ENCODE measurements around the gene RREB1. TPM values are rescaled to one million over a fixed set of nuclear protein-coding genes. Genes with fewer than 3 reads are reported as not detected.

The RREB1 gene
- total RNA-seq, 2 donors from 2014 or later = 34.7 to 48.1 TPM

DNA sequence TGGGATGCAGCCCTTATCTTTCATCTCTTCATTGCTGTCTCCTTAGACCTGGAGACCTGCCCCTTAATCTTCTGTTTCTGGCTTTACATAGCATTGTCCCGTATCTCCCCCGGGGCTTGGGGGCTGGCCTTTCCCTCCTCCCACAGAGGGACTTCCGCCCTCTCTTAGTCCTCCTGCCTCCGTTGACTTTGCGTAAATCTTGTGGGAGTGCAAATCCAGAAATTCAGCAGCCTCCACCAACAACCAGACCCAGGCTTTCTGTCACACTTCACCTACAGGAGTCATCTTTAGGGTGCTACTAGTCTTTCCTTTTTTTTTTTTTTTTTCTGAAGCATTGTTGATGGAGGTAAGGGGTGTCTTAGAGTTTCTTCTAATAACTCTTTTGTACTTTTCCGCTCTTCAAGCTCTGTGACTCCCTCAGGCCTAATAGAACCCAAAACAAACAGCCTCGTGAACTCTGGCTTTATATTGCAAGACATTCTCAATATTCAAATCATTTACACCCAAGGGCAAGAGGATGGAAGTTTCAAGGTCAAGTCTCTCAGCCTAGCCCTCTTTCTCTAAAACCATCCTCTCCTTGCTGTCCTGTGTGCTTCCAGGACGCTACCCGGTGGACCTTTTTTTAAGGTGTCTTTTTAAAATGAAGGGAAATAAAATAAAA, 66.2 kb downstream of the RREB1 start:
- ATAC-seq (no peak), DNase-seq (no peak)
- H3K4me1 Mint-ChIP-seq = peaks cover 16% of the 10 kb centered on the region
- no peaks in the 10 kb centered on the region for H3K36me3 Mint-ChIP-seq (ENCODE audit: low read depth)
- no peaks in the 10 kb centered on the region for H3K9me3 ChIP-seq (ENCODE audit: control insufficient read depth, low read length, poor library complexity, severe bottlenecking)
- H3K4me3 Mint-ChIP-seq = no peak overlapping the region
- H3K27me3 Mint-ChIP-seq = no peaks in the 10 kb centered on the region
- no peak overlapping the region for H3K27ac Mint-ChIP-seq

DNA sequence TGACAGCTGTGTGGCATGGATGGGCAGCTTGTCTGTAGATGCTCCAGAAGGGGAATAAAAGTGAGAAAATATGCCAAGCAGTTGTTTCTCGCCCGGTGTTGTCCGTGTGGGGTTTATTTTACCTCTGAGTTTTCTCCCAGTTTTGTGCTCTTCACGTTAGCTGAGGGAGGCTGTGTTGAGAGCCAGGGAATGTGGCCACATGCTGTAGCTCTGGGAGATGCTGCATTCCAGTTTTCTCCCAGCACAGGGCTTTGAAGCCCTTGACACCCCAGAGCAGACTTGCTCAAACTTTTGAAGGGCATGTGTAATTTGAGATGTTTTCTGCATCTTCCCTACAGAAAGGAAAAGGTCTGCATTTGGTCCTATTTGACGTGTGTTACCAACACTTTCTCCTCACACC, 67.7 kb downstream of the RREB1 start:
- Mint-ChIP-seq H3K36me3 (ENCODE audit: low read depth) (no peaks in the 10 kb centered on the region), H3K4me1 (peaks cover 10% of the 10 kb centered on the region), H3K4me3 (no peak overlapping the region), H3K27ac (peak overlapping the region; percentile 76), H3K27me3 (no peaks in the 10 kb centered on the region)
- no peaks in the 10 kb centered on the region for H3K9me3 ChIP-seq (ENCODE audit: control insufficient read depth, low read length, poor library complexity, severe bottlenecking)
- ATAC-seq (no peak), DNase-seq (no peak)

DNA sequence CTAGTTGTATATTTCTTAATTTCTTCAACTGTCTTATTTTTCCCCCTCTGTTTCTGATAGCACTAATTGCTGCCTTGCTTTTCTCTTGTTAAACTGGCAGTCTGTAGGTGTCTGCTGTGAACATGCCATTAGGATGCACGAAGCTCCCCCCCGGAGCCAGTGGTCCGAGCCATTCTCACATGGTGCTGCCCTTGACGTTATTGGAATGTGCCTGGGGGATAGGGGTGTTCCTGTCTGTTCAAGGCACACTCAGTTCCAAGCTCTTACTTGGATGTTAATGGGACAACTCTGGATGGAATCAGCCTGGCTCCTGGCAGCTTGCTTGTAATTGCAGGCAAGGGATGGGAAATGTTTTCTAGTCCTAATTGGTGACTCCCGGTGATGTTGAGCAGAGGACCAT, 68.4 kb downstream of the RREB1 start:
- Mint-ChIP-seq H3K36me3 (ENCODE audit: low read depth) (peaks cover 5% of the 10 kb centered on the region), H3K4me3 (no peak overlapping the region), H3K4me1 (peaks cover 6% of the 10 kb centered on the region), H3K27ac (peak overlapping the region; percentile 76), H3K27me3 (no peaks in the 10 kb centered on the region)
- no peaks in the 10 kb centered on the region for H3K9me3 ChIP-seq (ENCODE audit: control insufficient read depth, low read length, poor library complexity, severe bottlenecking)
- ATAC-seq (no peak), DNase-seq (no peak)

DNA sequence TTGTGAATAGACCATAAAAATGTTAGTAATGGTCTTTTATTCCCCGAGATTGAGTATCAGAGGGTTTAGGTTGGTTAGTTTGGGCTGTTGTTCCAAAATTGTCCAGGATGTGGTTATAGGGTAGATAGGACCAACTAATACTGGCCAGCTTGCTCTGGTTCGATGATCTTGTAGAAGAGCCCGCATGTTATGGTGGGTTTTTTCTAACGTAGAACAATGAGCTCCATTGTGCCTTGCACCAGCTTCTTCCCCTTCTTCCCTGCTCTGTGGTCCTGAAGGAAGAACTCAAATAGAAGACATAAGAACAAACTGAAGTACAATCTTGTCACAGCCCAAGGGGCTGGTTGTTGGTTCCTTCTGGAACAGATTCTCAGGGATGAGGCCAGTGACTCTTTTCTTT, 70.5 kb downstream of the RREB1 start:
- Mint-ChIP-seq H3K27ac (no peak overlapping the region), H3K4me1 (peaks cover 5% of the 10 kb centered on the region), H3K36me3 (ENCODE audit: low read depth) (peaks cover 8% of the 10 kb centered on the region), H3K4me3 (no peak overlapping the region), H3K27me3 (no peaks in the 10 kb centered on the region)
- no peaks in the 10 kb centered on the region for H3K9me3 ChIP-seq (ENCODE audit: control insufficient read depth, low read length, poor library complexity, severe bottlenecking)
- DNase-seq (no peak), ATAC-seq (no peak)

DNA sequence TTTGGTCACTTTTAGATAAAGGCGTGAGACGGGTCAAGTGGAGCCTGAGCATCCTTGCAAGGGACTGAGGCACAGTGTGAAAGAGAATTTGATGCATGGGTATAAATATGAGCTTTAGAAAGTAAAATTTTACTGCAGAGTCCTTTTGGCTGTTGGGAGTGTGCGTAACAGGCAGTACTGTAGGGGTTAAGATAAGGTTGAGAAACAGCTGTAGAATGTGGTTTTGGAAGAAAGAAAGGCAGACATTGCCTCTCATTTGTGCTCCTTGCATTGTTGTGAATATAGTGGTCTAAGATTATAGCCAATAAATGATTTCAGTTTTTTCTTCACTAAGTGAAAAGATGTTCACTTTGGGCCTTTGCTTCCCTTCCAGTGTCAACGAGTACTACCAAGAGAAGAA, 73.0 kb downstream of the RREB1 start:
- DNase-seq = no peak
- peaks cover 8% of the 10 kb centered on the region for H3K36me3 Mint-ChIP-seq (ENCODE audit: low read depth)
- peaks cover 5% of the 10 kb centered on the region for H3K4me1 Mint-ChIP-seq
- H3K27me3 Mint-ChIP-seq = no peaks in the 10 kb centered on the region
- H3K9me3 ChIP-seq (ENCODE audit: control insufficient read depth, low read length, poor library complexity, severe bottlenecking) = no peaks in the 10 kb centered on the region
- no peak for ATAC-seq
- no peak overlapping the region for H3K27ac Mint-ChIP-seq
- H3K4me3 Mint-ChIP-seq = no peak overlapping the region

DNA sequence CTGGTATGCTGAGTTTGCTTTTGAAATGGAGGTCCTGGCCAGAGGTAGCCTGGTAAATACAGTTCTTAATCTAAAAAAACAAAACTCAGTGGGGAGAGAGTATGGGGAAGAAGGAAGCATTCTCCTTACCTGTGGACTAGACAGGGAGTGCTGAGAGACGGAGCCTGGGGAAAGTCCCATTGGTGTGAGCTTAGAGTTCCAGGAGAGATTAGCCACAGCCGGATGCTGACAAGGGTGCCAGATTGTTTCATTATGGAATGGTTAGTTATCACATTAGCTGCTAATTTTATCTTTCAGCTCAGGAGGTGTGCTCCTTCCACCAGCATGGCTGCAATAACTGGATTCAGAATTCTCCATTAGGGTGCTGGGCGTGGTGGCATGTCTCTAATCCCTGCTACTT, 75.9 kb downstream of the RREB1 start:
- H3K27ac Mint-ChIP-seq = peak overlapping the region; percentile 34
- H3K36me3 Mint-ChIP-seq (ENCODE audit: low read depth) = peaks cover 8% of the 10 kb centered on the region
- no peak for DNase-seq
- no peak overlapping the region for H3K4me3 Mint-ChIP-seq
- no peaks in the 10 kb centered on the region for H3K27me3 Mint-ChIP-seq
- H3K9me3 ChIP-seq (ENCODE audit: control insufficient read depth, low read length, poor library complexity, severe bottlenecking) = no peaks in the 10 kb centered on the region
- ATAC-seq = no peak
- peaks cover 6% of the 10 kb centered on the region for H3K4me1 Mint-ChIP-seq

DNA sequence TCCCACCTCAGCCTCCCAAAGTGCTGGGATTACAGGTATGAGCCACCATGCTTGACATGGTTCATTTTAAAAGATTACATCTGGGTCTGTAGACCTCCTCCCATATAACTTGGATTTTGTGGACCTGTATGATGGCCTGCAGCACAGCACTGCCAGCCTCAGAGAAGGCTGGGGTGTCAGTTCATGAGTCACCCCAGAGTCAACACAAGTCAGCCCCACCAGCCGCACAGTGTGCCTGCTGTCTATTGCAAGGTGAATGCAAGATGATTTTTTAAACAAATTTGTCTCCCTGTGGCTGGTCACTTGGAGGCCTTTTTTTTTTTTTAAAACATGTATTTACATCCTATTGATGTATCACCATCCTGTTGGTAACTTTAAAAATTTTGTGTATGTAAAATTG, 76.7 kb downstream of the RREB1 start:
- ATAC-seq = no peak
- Mint-ChIP-seq H3K4me1 (peaks cover 6% of the 10 kb centered on the region), H3K27ac (no peak overlapping the region), H3K4me3 (no peak overlapping the region), H3K27me3 (no peaks in the 10 kb centered on the region), H3K36me3 (ENCODE audit: low read depth) (peaks cover 8% of the 10 kb centered on the region)
- DNase-seq = no peak
- no peaks in the 10 kb centered on the region for H3K9me3 ChIP-seq (ENCODE audit: control insufficient read depth, low read length, poor library complexity, severe bottlenecking)

DNA sequence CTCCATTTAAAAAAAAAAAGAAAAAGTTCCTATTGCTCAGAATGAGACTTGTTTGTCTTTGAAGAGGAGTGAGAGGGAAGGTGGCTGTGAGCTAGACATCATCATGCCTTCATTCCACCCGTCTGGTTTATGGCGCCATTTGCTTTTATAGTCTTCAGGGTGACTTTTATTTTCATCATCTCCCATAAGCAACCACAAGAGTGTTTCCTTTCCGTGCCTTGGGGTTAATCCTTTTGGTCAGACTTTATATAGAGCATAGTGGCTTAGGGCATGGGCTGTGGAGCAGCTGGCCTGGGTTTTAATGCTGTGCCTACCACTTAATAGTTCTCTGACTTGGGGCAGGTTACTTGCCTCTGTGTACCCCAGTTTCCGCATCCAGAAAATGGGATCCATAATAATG, 77.8 kb downstream of the RREB1 start:
- H3K27me3 Mint-ChIP-seq = no peaks in the 10 kb centered on the region
- no peak for DNase-seq
- peaks cover 8% of the 10 kb centered on the region for H3K36me3 Mint-ChIP-seq (ENCODE audit: low read depth)
- H3K4me3 Mint-ChIP-seq = no peak overlapping the region
- H3K27ac Mint-ChIP-seq = no peak overlapping the region
- no peaks in the 10 kb centered on the region for H3K9me3 ChIP-seq (ENCODE audit: control insufficient read depth, low read length, poor library complexity, severe bottlenecking)
- ATAC-seq = no peak
- peaks cover 6% of the 10 kb centered on the region for H3K4me1 Mint-ChIP-seq

DNA sequence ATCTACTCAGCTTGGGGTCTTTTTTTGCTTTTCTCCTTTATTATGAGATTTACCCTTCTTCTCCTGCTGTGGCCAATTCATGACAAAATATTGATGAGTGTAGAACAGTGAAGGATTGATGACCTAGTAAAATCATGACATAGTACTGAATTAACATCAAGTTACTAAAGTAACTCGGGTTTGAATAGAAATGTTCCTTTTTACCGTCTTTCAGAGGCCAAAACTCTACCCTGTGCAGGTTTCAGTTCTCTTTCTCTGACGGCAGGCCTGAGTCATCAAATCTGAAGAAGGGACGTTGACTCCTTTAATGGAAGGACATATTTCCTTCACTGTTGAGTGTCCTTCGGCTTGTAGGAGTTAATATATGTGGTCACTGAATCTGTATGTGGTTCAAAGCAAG, 80.7 kb downstream of the RREB1 start:
- no peaks in the 10 kb centered on the region for H3K9me3 ChIP-seq (ENCODE audit: control insufficient read depth, low read length, poor library complexity, severe bottlenecking)
- ATAC-seq (peak; percentile 51), DNase-seq (no peak)
- Mint-ChIP-seq H3K27ac (no peak overlapping the region), H3K27me3 (no peaks in the 10 kb centered on the region), H3K36me3 (ENCODE audit: low read depth) (no peaks in the 10 kb centered on the region), H3K4me1 (peaks cover 5% of the 10 kb centered on the region), H3K4me3 (no peak overlapping the region)

DNA sequence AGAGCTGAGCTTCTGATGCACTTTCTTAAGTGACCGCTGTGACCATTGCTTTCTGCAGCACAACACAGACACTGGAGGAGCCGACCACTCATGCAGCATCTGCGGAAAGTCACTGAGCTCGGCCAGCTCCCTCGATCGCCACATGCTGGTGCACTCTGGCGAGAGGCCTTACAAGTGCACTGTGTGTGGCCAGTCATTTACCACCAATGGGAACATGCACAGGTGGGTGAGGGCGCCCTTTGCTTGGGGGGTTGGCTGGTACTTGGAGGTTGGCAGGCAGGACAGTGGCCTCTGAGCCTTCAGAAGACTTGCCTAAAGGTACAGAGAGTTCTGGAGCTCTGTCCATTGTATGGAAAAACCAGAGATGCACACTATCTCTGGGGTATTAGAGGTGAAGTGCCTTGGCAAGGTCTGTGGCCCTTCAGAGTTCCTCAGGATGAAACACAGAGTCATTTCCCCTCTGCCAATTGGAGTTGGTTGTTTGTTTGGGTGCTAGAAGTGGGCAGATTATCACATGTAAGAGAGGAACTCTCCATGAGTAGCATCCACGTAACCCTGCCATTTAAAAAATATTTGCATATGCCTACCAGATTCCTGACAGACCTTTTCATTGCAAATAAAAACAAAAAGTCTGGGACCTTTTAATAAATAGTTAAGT, 81.5 kb downstream of the RREB1 start:
- DNase-seq (no peak), ATAC-seq (no peak)
- Mint-ChIP-seq H3K4me3 (no peak overlapping the region), H3K27ac (no peak overlapping the region), H3K36me3 (ENCODE audit: low read depth) (no peaks in the 10 kb centered on the region), H3K4me1 (peaks cover 5% of the 10 kb centered on the region), H3K27me3 (no peaks in the 10 kb centered on the region)
- no peaks in the 10 kb centered on the region for H3K9me3 ChIP-seq (ENCODE audit: control insufficient read depth, low read length, poor library complexity, severe bottlenecking)

DNA sequence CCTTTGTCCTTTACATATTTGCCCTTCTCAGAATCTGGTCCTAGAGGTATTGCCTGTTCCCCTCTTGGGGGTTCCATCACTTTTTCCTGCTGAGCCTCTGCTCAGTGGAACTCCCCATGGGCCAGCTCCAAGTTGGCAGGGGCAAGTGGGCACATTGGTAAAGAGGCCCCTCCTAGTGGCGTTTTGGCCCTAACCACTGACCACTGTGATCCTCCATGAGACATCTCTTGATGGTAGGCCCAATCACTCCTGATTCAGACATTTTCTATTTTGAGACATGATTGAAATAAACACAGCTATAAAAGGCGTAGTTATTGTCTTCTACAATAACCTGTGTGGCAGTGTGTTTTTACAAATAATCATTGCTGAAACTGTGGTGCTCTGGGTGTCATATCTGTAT, 83.0 kb downstream of the RREB1 start:
- Mint-ChIP-seq H3K36me3 (ENCODE audit: low read depth) (peaks cover 1% of the 10 kb centered on the region), H3K4me3 (no peak overlapping the region), H3K4me1 (peaks cover 7% of the 10 kb centered on the region), H3K27me3 (no peaks in the 10 kb centered on the region), H3K27ac (no peak overlapping the region)
- DNase-seq (no peak), ATAC-seq (no peak)
- H3K9me3 ChIP-seq (ENCODE audit: control insufficient read depth, low read length, poor library complexity, severe bottlenecking) = no peaks in the 10 kb centered on the region

DNA sequence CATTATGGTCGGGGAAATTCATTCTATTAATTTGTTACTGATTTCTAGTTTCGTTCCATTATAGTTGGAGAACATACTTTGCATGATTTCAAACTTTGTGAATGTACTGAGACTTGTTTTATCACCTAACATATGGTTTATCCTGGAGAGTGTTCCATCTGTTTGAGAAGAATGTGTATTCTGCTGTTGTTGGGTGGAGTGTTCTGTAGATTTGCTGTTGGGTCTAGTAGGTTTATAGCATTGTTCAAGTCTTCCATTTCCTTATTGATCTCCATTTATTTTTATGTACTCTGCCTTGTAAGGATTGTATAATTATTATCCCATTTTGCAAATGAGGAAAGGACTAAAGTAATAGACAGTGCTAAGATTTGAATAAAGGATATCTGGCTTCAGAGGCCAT, 85.4 kb downstream of the RREB1 start:
- no peak for ATAC-seq
- Mint-ChIP-seq H3K27ac (peak overlapping the region; percentile 67), H3K4me3 (no peak overlapping the region), H3K27me3 (no peaks in the 10 kb centered on the region), H3K36me3 (ENCODE audit: low read depth) (peaks cover 5% of the 10 kb centered on the region), H3K4me1 (peaks cover 11% of the 10 kb centered on the region)
- no peak for DNase-seq
- no peaks in the 10 kb centered on the region for H3K9me3 ChIP-seq (ENCODE audit: control insufficient read depth, low read length, poor library complexity, severe bottlenecking)

DNA sequence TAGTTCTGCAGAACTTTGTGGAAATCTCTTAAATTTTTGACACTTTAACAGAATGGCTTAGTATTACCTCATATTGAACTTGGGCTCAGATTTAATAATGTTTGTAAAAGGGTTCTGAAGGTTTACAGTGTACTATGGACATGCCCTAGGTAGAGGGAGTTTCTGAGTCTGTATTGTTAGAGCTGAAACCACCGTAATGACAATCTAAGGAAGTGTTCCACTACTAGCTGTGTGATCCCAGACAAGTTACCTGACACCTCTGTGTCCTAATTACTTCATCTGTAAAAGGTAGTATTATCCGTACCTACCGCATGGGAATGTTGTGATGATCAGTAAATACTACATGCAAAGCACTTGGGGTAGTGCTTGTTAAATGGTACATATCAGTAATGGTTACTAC, 86.9 kb downstream of the RREB1 start:
- no peaks in the 10 kb centered on the region for H3K27me3 Mint-ChIP-seq
- ATAC-seq (no peak), DNase-seq (no peak)
- no peak overlapping the region for H3K4me3 Mint-ChIP-seq
- peaks cover 14% of the 10 kb centered on the region for H3K4me1 Mint-ChIP-seq
- H3K27ac Mint-ChIP-seq = peak overlapping the region; percentile 72
- H3K36me3 Mint-ChIP-seq (ENCODE audit: low read depth) = peaks cover 5% of the 10 kb centered on the region
- no peaks in the 10 kb centered on the region for H3K9me3 ChIP-seq (ENCODE audit: control insufficient read depth, low read length, poor library complexity, severe bottlenecking)

DNA sequence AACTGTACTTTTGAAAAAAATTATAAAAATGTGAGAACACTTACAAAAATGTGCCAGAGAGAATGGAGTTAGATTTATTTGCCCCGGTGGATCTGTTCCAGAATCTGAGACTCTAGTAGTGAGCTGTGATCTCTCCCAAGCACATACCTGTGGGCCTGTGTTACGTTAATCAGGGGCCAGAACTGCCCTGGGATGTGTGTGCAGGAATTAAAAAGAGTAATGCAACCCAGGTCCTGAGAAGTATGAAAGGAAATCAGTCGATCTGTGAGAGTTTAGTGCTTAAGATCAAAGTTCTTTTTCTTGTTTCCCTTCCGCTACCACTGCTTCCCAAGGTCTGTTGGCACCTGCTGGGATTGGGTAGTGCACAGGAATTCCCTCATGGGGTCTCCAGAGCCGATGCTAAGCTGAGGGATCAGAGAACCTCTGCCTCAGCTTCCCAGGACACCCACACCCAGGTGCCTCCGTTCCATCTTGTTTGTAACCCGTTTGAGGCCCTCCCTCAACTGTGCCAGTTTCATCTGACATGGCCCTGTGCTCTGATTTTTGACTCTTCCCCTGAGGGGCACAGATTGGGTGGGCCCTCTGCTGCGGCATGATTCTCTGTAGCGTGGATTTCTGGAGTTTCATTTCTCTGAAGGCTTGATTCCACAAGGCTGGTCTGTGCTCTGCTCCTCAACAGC, 87.7 kb downstream of the RREB1 start:
- DNase-seq (no peak), ATAC-seq (no peak)
- peaks cover 5% of the 10 kb centered on the region for H3K36me3 Mint-ChIP-seq (ENCODE audit: low read depth)
- no peaks in the 10 kb centered on the region for H3K9me3 ChIP-seq (ENCODE audit: control insufficient read depth, low read length, poor library complexity, severe bottlenecking)
- no peaks in the 10 kb centered on the region for H3K27me3 Mint-ChIP-seq
- peak overlapping the region; percentile 82 for H3K27ac Mint-ChIP-seq
- peak overlapping the region; percentile 56 for H3K4me3 Mint-ChIP-seq
- H3K4me1 Mint-ChIP-seq = peaks cover 14% of the 10 kb centered on the region

Measured in T-helper 17 cell (primary cell).